HG02870 (cell line): ENCODE measurements around the gene AK4.
"Not testable (repeated sequence)": the region's sequence is repeated elsewhere in the genome, so short reads cannot be mapped to it uniquely, and the experiment has no call there.

Source experiments
- ATAC-seq: cut with Tn5 transposase; IDR thresholded peaks from one replicate; pipeline ENCODE4 v1.9.1; 2021; ENCODE audit warnings: mild to moderate bottlenecking, moderate library complexity; ENCODE audit not compliant: unreplicated experiment

Gene AK4

GRCh38 chr1:65148178-65148547 is at the start of gene AK4:
TSS of gene AK4 (plus strand) at chr1:65148203. CDS start at chr1:65148408, 205 bp downstream.
- peak; percentile 9 for ATAC-seq

GRCh38 chr1:65103807-65104206 is 44.2 kb upstream of the AK4 start:
- no peak for ATAC-seq

- no peak for ATAC-seq
These were observed 43.0 kb upstream of the AK4 start for GRCh38 chr1:65104854-65105534.

- no peak for ATAC-seq
These were observed 42.4 kb upstream of the AK4 start for GRCh38 chr1:65105596-65105995.

GRCh38 chr1:65108025-65108642 is 39.9 kb upstream of the AK4 start:
- ATAC-seq: no peak

GRCh38 chr1:65109487-65109886 is 38.5 kb upstream of the AK4 start:
- ATAC-seq: no peak

- ATAC-seq: no peak
These were observed 35.2 kb upstream of the AK4 start for GRCh38 chr1:65112811-65113210.

- ATAC-seq: no peak
These were observed 34.7 kb upstream of the AK4 start for GRCh38 chr1:65113298-65113697.

- no peak for ATAC-seq
These were observed 33.7 kb upstream of the AK4 start for GRCh38 chr1:65114322-65114721.

GRCh38 chr1:65119951-65120350 is 28.1 kb upstream of the AK4 start:
- no peak for ATAC-seq

GRCh38 chr1:65129104-65129503 is 18.9 kb upstream of the AK4 start:
- ATAC-seq: not testable (repeated sequence)

GRCh38 chr1:65138524-65138923 is 9.5 kb upstream of the AK4 start:
- ATAC-seq: no peak

GRCh38 chr1:65139793-65140192 is 8.2 kb upstream of the AK4 start:
- not testable (repeated sequence) for ATAC-seq

GRCh38 chr1:65141394-65141793 is 6.6 kb upstream of the AK4 start:
- ATAC-seq: no peak

GRCh38 chr1:65141918-65142317 is 6.1 kb upstream of the AK4 start:
- no peak for ATAC-seq

- not testable (repeated sequence) for ATAC-seq
These were observed 4.8 kb upstream of the AK4 start for GRCh38 chr1:65143112-65143658.

GRCh38 chr1:65146908-65147423 is 1.0 kb upstream of the AK4 start:
- ATAC-seq: no peak

GRCh38 chr1:65147424-65148177 is 402 bp upstream of the AK4 start:
- ATAC-seq: peak; percentile 60

GRCh38 chr1:65148548-65149350 is 746 bp downstream of the AK4 start:
- ATAC-seq: peak; percentile 52

- ATAC-seq: peak; percentile 4
These were observed 1.5 kb downstream of the AK4 start for GRCh38 chr1:65149351-65150107.
